GM12872 (cell line): ENCODE results near the gene BCL6B.

ENCODE experiments used
- TF ChIP-seq, protein P1 (sequence below): IDR thresholded peaks from 3 replicates; pipeline ENCODE4 v1.5.1; 2011; ENCODE audit warnings: low read depth, mild to moderate bottlenecking, low read length, moderate library complexity; ENCODE audit not compliant: insufficient read depth

Gene BCL6B

DNA sequence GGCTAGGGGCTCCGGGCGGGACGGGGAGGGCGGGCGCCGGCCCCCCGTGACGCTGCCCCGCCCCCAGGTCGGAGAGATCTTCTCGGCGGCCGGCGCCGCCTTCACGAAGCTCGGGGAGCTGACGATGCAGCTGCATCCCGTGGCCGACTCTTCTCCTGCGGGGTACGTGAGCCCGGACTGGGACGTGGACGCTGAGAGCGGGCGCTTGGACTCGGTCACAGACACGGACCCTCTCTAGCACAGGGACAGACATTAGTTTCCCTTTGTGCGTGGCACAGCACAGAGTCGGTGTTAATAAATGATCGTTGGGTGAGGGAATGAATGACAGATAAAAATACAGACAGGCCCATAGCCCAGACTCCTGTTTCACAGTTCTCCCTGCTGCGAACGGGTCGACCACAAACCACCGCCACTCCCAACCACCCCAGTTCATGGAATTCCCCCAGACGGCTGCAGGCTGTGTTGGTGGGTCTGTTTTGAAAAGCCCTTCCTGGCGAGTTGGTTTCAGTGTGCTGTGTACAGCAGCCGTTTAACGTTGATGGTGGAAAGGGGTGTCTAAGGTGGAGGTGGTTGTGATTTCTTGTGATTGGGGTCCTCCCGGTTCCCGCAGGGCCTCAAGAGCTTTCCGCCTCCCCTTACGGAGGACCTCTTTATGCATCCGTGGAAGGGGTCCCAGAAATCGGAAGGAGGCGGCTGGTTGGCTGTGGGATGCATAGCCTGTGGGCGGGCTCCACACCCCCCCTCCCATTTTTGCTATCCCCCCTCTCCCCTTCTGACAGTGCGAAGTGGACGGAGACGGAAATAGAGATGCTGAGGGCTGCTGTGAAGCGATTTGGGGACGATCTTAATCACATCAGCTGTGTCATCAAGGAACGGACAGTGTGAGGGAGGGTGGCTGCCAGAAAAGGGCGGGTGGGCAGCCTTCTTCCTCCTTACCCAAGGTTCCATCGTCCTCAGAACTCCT is 7.6 kb upstream of the BCL6B start:
- TF ChIP-seq, protein P1, sequence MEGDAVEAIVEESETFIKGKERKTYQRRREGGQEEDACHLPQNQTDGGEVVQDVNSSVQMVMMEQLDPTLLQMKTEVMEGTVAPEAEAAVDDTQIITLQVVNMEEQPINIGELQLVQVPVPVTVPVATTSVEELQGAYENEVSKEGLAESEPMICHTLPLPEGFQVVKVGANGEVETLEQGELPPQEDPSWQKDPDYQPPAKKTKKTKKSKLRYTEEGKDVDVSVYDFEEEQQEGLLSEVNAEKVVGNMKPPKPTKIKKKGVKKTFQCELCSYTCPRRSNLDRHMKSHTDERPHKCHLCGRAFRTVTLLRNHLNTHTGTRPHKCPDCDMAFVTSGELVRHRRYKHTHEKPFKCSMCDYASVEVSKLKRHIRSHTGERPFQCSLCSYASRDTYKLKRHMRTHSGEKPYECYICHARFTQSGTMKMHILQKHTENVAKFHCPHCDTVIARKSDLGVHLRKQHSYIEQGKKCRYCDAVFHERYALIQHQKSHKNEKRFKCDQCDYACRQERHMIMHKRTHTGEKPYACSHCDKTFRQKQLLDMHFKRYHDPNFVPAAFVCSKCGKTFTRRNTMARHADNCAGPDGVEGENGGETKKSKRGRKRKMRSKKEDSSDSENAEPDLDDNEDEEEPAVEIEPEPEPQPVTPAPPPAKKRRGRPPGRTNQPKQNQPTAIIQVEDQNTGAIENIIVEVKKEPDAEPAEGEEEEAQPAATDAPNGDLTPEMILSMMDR, result no peak

DNA sequence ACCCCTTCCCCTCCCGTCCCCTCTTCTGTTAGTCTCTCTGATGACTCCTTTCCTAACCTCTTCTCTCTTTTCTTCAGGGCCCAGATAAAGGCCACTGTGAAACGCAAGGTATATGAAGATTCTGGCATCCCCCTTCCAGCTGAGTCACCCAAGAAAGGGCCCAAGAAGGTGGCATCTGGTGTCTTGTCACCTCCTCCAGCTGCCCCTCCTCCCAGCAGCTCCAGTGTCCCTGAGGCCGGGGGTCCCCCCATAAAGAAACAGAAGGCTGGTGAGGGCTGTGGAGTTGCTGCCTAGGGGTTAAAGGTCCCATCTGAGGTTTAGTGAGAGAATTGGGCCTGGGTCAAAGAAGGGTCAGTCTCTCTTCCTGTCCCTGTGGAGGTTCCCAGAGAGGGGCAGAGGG is 6.4 kb upstream of the BCL6B start:
- TF ChIP-seq, protein P1, result no peak

DNA sequence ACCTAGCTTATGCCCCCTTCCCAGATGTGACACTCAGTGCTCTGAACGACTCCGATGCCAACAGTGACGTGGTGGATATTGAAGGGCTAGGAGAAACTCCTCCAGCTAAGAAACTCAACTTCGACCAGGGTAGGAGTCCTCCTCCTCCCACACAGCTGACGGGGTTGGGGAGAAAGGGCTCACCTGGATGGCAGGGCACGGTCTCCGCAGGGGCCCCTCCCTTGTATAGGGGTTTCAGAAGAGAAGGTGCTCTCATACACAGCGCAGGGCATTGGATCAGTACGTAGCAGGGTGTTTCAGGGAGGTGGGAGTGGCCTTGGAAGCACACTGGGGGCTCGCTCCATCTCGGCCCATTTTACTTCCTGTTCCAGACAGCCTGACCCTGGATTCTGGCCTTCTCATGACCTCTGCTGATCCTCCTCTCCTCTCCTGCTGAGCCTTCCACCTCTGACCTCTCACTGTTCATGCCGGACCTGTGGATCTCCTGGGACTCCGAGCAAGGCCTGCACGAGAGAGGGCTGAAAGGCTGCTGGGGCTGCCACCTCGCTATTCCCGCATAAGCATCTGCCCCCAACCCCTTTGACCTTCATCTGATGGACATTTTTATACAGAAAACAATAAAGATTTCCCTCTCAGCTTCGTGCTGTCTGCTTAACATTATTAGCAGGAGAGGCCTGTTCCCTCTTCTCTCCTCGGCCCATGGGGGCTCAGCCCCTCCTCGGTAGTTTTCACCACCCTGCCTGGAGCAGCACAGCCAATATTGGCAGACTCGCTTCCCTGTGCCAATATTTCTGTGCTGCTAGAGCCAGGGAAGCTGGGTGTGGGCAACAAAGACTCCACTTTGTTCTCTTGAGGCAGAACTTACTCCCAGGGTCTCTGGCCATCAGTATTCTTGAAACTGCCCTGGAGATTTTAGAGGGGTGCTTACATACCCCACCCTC is 5.7 kb upstream of the BCL6B start:
- TF ChIP-seq, protein P1, result no peak

DNA sequence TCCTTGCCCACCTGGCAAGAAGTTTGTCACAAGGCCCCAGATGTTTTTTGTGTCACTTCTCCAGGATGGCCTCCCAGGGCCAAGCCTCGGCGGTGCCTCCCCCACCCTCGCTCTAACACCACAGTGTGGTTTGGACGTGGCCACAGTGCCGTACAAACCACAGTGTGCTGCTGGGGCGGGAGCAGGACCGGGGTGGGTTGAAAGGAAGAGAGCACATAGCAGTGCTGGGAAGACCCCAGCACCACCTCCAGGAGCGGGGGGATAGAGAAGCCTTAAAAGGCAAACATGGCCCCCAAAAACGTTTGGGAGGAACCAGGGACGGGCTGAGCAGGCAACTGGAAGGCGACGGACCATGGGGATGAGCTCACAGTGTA is 5.0 kb upstream of the BCL6B start:
- TF ChIP-seq, protein P1, result no peak

DNA sequence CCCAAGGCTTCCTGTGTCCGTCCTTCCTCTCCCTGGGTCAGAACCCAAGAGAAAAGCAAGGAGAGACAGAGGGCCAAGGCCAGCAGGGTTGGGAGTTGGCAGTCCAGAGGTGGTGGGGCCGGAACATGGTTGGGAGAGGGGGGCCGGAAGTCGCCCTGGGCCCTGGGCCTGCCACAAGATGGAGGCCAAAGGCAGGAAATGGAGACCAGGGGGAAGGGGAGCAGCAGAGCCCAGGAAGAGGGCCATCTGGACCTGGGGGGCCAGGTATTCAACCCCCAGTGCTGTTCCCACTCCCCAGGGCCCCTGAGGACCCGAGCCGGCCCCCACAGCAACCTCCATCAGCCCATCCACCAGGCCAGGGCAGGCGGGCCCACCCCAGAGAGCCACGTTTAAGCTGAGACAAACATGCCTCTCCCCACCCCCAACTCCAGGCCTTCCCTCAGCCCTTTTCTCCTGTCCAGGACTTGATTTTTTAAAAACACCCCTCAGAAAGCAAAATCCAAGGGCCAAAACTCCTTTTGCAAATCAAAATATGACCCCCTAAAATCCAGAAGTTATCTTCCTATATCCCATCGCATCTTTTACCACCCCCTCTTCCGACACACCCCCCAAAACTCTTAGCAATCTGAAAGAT is 4.4 kb upstream of the BCL6B start:
- TF ChIP-seq, protein P1, result no peak

DNA sequence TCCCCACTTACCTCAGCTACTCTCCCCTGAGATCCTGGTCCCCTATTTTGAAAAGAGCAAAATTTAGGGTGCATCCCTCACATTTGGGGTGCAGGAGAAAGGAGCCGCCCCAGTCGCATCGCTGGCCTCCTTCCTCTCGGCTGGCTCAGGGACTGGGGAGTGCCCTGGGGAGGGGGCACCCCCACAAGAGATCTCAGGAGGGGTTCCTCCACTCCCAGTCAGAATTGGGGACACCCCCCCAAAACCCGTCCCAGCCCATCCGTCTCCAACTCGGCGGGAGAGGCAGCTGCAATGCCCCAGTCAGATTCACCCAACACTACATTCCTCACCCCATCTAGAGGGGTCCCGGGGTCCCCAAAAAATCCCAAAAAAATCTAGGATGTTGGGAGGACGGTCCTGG is 3.5 kb upstream of the BCL6B start:
- TF ChIP-seq, protein P1, result no peak

DNA sequence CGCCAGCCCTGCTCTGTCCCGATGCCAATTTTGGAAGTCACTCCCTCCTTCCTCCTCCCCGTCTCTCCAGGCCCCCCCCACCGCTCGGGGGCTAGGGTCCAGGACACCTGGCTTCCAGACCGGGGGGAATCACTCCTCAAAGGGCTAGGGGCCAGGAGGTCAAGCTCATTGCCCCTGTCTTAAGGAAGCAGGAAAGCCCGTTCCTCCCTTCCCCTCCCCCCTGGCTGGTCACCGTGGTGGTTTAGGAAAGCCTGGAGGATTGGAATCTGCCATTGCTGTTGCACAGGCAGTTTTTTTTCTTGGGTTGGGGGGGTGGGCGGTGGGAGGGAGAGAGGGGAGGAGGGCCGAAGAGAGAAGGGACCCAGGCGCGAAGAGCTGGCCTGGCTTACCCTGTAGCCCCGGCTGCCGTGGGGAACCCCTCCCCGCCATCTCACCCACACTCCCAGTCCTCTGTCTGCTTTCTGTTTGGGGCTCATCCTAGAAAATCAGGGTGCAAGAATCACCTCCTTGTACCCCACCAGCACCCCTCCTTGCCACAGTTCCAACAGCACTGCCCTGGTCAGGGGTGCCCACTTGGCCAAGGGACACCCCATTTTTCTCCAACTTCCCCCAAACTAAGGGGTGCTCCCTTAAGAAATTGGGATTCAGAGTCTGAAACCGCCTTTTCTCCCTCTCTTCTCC is 2.9 kb upstream of the BCL6B start:
- TF ChIP-seq, protein P1, result no peak
